ENCODE measurements around the gene GAS6. TPM values are rescaled to one million over a fixed set of nuclear protein-coding genes. Genes with fewer than 3 reads are reported as not detected.
"Not testable (repeated sequence)": the region's sequence is repeated elsewhere in the genome, so short reads cannot be mapped to it uniquely, and the experiment has no call there.

The GAS6 gene
- 100 to 1,000 TPM; 317 to 697 (median 547) TPM for total RNA-seq

GRCh38 chr13:113863524-113864272, at the start of gene GAS6:
TSS of gene GAS6 (minus strand) at chr13:113864076. CDS start at chr13:113863920, 156 bp downstream.
- peaks cover 0 to 45% (median 4%) of the 10 kb centered on the region in 4 donors for H3K4me1 ChIP-seq
- no peak for DNase-seq (ENCODE audit: low spot score in 2 of 2)
- whole genome bisulfite sequencing, 2 donors = 0 to 1% methylated on average over 40 to 75 of the region's 116 CpGs

GRCh38 chr13:113913408-113913807, 49.5 kb upstream of the GAS6 start:
- H3K27ac ChIP-seq; H3K4me1 ChIP-seq; H3K36me3 ChIP-seq; H3K4me3 ChIP-seq; DNase-seq (ENCODE audit: low spot score in 2 of 2); H3K9me3 ChIP-seq: not testable (repeated sequence)
- 73 to 88% methylated on average over 8 of the region's 8 CpGs for WGBS, 2 donors
- peaks cover 0 to 22% of the 10 kb centered on the region in 2 donors for H3K27me3 ChIP-seq

More at GRCh38 chr13:113863524-113864272, at the start of gene GAS6:
- H3K27ac ChIP-seq = peak within 1 kb of the TSS; percentile 18 to 88 (median 82)
- TF ChIP-seq CTCF (IDR thresholded peaks at IDR 0.05) (peak in 1 of 5 experiments; percentile 8), POLR2A (IDR thresholded peaks at IDR 0.05) (peak in 1 of 2 donors; percentile 34), EP300 (IDR thresholded peaks at IDR 0.05) (no peak)
- peaks cover 0 to 4% of the 10 kb centered on the region in 2 donors for H3K27me3 ChIP-seq
- no peaks in the 10 kb centered on the region for H3K36me3 ChIP-seq
- no peaks in the 10 kb centered on the region for H3K9me3 ChIP-seq
- H3K4me3 ChIP-seq = peak within 1 kb of the TSS; percentile 56 to 73 (median 62)

GRCh38 chr13:113912596-113912995, 48.7 kb upstream of the GAS6 start:
- TF ChIP-seq POLR2A (IDR thresholded peaks at IDR 0.05) = no peak
- no peak for TF ChIP-seq EP300 (IDR thresholded peaks at IDR 0.05)
- TF ChIP-seq CTCF (IDR thresholded peaks at IDR 0.05) = no peak
- Histone ChIP-seq H3K27me3 (peaks cover 0 to 16% of the 10 kb centered on the region in 2 donors), H3K4me3 (no peak overlapping the region), H3K4me1 (peaks cover 0 to 10% (median 3%) of the 10 kb centered on the region in 4 donors), H3K36me3 (no peaks in the 10 kb centered on the region), H3K27ac (no peak overlapping the region), H3K9me3 (peaks cover 0 to 6% (median 0%) of the 10 kb centered on the region in 4 donors)
- DNase-seq (ENCODE audit: low spot score in 2 of 2) = no peak
- WGBS, 2 donors = 56 to 71% methylated on average over 3 of the region's 3 CpGs

GRCh38 chr13:113907635-113908617, 44.0 kb upstream of the GAS6 start:
- Histone ChIP-seq H3K27ac (peak overlapping the region in 1 of 4 donors; percentile 9), H3K9me3 (peaks cover 0 to 6% (median 0%) of the 10 kb centered on the region in 4 donors), H3K4me3 (no peak overlapping the region), H3K27me3 (no peaks in the 10 kb centered on the region), H3K4me1 (peaks cover 0 to 15% (median 3%) of the 10 kb centered on the region in 4 donors), H3K36me3 (no peaks in the 10 kb centered on the region)
- no peak for DNase-seq (ENCODE audit: low spot score in 2 of 2)
- 47 to 63% methylated on average over 13 to 17 of the region's 17 CpGs for WGBS, 2 donors
- TF ChIP-seq EP300 (IDR thresholded peaks at IDR 0.05) (peak in 1 of 2 donors; percentile 51), CTCF (IDR thresholded peaks at IDR 0.05) (no peak), POLR2A (IDR thresholded peaks at IDR 0.05) (no peak)

- peaks cover 0 to 15% (median 3%) of the 10 kb centered on the region in 4 donors for H3K4me1 ChIP-seq
- WGBS, 2 donors = 73 to 84% methylated on average over 4 of the region's 4 CpGs
- no peak overlapping the region for H3K27ac ChIP-seq
Measured at GRCh38 chr13:113906571-113906970, 42.7 kb upstream of the GAS6 start.

More at GRCh38 chr13:113906571-113906970, 42.7 kb upstream of the GAS6 start:
- H3K9me3 ChIP-seq = no peaks in the 10 kb centered on the region
- H3K27me3 ChIP-seq = no peaks in the 10 kb centered on the region
- no peaks in the 10 kb centered on the region for H3K36me3 ChIP-seq
- TF ChIP-seq POLR2A (IDR thresholded peaks at IDR 0.05) = no peak
- TF ChIP-seq CTCF (IDR thresholded peaks at IDR 0.05) = no peak
- TF ChIP-seq EP300 (IDR thresholded peaks at IDR 0.05) = no peak
- no peak for DNase-seq (ENCODE audit: low spot score in 2 of 2)
- H3K4me3 ChIP-seq = no peak overlapping the region
